ENCODE data around the gene HEBP1.

Gene HEBP1

DNA sequence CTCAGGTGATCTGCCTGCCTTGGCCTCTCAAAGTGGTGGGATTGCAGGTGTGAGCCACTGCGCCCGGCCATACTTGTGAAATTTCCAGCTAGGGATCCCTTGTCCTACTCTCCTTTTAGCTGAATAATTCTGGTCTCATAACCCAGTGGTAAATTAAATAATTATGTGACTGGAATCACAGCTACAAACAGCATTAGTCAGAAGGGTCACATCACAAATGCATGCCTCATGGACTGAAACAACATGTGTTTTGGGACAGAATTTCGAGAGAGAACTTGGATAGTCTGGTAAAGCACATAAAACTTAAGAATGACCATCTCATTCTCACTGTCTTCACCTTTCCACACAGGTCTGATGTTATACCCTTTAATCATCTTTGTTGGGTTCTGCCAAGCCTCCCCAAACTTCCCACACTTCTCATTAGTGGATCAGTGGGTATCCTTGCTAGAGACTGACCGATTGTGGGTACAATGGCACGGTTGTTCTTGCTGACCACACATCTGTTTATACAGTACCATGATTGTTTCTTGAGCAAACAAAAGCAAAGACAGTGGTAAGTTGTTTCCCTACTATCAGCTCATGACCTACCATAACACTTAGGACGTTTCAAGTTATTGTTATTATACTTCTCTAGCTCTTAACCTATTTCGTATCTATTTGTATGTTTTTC lies 53.2 kb downstream of the HEBP1 start:
- DNase-seq, result no peak

DNA sequence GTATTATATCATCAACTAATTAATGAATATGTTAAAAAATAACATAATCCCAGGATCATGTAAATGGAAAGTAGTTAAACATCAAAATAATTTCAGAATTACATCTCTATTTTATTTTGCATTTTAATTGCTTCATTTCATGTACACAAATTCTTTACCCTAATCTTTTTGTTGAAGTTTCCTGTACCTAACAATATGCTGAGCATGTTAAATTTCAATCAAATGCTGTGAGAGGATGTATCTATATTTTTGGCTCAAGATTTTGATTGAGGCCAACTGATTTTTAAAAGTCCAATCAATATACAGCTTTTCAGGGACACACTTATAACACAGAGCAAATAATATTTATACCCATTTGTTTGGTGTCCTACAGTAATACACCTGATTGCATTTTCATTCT lies 54.5 kb downstream of the HEBP1 start:
- no peak for DNase-seq

DNA sequence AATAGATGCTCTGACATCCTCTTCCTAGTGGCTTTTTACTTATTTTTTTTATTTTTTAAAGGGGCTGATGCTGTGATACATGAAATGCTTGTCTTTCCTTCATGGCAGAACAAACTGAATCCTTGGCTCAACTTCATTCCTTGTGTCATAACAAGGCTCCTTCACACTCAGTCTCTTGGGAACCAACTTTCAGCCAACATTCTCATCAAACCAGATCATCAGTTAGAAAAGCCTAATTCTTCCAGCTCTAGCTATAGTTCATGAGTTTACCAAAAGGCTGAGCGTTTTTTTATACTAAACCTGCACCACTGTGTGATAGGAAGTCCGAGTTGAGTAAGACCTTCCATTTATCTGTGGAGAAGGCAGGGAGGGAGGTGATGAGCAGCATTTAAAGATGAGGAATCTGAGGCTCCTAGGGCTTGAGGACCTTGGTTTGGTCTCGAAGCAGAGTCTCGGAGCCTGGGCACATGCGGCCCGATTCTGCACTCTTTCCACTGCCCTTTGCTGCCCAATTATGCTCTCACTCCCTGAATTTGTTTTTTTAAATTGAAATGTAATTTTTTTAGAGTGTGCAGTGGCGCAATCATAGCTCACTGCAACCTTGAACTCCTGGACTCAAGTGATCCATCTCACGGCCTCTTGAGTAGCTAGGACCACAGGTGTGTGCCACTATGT lies 56.3 kb downstream of the HEBP1 start:
- DNase-seq, result no peak

DNA sequence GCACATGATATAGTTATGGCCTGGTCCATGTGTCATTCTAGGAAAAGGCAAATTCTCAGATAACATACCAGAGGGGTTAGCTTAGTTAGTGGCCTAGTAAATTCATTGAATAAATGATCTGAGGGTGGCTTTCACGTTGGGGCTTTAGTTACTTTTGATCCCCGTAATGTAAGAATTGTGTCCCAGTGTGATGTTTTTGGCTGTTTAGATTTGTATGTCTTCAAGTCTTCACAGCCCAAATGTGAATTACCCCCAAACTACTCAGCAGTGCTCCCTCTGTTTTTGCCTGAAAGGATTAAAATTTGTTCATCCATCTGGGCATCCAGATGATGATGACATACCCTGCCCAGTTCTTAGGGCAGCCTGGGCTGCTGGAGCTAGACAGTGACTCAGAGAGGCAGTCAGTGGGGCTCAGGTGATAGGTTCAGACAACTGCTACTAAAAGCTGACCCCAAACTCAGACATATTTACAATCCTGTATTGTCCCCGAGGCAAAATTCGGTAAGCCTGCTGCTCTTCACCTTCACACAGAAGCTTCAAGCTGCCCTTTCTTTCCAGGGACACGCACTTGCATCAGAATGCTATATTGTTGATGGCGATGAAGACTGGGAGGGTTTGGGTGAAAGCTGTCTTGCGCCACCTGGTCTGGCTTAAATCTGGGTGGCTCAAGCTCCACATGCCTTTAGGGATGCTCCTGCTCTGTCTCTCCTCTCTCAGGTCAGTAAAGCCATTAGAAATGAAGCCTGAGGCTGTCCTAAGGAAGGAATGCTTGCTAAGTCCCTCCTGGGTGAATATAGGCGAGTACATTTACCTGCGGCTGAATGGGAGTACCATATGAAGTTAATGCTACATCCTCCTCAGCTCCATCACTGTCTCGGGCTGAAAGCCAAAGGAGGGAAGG lies 58.4 kb downstream of the HEBP1 start:
- DNase-seq, result no peak

DNA sequence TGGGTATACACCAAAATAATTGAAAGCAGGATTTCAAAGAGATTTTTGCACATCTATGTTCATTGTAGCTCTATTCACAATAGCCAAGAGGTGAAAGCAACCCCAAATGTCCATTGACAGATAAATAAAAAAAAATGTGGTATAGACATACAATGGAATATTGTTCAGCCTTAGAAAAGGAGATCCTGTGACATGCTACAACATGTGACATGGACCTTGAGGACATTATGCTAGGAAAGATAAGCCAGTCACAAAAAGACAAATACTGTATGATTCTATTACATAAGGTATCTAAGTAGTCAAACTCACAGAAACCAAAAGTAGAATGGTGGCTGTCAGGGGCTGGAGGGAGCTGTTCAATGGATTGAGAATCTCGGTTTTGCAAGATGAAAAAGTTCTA lies 60.2 kb downstream of the HEBP1 start:
- DNase-seq, result no peak

DNA sequence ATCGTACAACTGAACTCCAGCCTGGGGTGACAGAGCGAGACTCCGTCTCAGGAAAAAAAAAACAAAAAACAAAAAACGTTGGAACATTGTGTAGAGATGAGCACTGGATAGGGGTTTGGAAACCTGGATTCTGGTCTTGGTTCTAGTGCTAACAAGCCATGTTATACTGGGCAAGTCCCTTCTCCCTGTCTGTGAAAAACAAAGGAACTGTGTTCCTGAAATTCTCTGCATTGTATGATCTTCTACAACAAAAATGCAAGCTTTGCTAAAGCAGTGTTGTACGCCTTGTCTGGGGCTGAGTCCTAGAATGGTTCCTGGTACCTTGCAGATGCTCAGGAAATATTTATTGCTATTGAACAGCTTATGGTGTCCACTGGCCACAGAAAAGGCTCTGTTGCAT lies 61.5 kb downstream of the HEBP1 start:
- DNase-seq, result no peak

DNA sequence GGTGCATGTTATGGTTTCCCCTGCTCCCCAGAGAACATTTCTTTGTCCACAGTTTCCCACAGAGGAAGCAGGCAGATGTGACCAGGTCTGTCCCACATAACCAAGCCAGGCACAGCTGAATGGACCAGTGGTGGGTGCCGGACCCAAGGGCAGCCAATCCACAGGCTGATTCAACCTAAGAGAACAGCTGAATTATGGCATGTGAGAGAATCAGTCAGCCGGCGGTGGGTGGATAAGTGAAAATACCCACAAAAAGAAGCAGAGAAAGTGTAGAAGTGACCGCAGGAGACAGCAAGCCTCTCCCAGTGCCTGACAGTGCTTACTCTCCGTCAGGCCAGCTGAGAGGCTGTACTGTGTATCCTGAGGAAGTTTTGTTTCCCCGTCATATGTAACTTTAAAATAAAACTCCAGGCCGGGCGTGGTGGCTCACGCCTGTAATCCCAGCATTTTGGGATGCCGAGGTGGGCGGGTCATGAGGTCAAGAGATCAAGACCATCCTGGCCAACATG lies 63.0 kb downstream of the HEBP1 start:
- no peak for DNase-seq

DNA sequence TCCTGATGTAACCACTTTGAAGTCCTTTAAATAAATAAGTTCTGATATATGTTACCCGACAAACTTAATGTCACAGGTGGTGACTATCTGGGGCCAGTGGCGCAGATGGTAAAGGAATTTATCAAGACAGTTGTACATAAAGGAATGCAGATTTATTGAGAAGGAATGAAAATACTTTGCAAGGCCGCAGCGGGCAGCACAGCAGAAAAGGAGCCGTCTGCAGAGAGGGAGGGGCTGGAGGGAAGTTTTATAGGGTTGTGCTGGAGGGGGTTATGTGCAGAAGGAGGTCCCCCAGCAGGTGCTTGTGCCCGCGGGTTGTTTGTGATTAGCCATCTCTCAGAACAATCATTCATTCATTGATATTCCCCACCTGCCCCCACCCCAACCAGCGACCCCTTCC lies 65.5 kb downstream of the HEBP1 start:
- DNase-seq, result no peak

DNA sequence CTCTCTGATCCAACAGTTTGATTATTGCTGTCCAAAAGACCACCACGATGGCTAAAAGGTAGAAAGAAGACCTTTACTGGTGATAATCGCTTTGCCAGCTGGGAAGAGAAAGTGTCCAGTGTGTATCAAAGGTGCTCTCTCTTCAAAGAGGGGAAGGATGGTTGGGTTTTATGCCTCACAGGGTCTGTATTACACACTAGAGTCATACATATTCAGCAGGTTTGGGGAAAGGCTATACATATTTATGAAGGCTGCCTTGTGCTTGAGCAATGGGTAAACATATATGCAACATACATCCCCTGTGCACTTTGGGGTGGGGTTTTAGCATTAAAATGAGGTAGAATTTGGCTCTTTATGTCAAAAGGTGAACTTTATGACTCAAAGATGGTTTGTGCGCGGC lies 66.3 kb downstream of the HEBP1 start:
- no peak for DNase-seq

DNA sequence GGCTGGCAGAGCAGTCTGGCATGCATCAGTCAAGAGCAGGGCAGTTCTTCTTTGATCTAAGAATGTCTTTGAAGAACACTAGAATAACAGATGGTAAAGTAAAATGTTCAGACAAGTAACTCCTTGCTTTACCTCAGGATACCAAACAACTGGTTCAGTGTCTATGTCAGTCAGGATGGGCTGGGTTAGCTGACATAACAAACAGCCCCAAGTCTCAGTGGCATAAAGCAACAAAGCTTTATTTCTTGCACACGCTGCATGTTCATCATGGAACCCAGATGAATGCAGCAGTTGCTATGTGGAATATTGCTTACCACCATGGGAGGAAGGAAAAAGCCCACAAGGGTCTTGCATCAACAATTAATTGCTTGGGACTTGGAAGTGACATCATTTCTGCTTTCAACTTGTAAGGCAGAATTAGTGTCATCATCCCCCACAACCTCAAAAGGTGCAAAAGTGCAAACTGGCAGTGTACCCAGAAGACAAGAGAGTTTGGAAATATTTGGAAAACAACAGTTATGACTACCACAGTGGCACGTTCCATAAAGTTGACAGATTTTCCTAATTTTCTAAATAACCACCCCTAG lies 69.3 kb downstream of the HEBP1 start:
- DNase-seq, result no peak

DNA sequence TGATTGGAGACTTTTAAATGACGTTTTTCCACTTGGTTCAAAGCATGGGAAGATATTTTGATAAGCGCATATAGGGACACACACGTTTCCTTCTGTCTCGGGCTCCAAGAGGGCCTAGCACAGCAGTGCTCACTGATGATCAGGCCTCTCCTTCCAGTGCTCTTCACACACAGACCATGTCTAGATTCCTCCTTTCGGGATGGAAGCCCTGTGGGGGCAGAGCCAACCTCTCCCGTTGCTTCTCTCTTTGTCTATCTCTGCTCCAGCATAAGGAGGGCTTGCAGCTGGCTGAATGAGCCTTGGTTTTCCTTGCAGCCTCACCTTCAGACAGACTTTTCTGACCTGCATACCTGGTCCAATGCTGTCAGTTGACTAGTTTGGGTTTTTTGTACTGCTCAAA lies 70.4 kb downstream of the HEBP1 start:
- DNase-seq, result no peak

DNA sequence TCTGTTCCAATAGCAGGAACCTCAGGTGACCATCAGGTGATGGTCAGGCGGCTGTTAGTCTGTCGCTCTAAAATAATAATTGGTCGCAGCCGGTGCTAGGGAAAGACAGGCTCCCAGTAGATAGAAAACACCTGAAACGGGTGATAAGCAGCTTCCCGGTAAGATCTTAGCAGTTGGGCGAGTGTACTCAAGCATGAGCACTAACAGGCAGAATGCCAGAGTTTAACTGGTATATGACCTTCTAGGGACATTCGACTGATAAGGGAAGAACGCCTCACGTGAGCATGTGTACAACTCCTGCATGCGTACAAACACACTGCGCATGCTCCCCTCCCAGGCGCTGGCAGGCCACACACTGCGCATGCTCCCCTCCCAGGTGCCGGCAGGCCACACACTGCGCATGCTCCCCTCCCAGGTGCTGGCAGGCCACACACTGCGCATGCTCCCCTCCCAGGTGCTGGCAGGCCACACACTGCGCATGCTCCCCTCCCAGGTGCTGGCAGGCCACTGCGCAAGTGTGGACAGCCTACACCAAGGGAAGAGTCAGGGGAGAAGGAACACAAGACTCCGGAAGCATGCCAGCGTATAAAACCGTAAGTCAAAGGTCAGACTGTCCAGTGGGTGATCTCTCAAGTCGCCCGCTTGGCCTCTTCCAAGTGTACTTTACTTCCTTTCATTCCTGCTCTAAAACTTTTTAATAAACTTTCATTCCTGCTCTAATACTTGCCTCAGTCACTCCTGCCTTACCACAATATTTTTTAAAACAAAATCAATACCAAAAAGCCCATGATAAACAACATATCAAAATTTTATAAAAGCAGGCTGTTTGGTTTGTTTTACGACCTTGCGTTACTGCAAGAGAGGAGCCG lies 72.6 kb downstream of the HEBP1 start:
- DNase-seq, result peak in 3 of 4 experiments; percentile 5 to 47 (median 24)

DNA sequence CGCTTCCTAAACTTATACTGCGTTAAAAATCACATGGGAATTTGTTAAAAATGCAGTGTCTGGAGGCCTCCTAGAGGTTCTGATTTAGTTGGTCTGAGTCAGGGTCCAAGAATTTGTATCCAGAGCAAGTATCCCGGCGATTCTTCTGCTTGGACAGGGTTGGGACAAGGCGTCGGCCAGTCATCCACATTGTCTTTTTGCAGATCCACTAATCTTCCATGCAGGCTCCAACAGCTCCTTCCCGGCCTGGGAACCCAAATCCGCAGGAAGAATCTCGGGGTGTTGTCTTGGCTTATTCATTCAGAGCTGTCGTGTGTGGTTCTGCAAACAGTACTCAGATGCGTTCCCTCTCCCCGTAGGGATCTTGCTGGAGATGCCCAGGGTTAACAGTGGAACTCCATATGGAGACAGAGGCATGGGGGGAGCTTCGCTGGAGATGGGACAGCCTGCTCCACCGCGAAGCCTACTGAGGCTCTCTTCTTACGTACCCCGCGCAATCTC lies 73.4 kb downstream of the HEBP1 start:
- DNase-seq, result no peak

DNA sequence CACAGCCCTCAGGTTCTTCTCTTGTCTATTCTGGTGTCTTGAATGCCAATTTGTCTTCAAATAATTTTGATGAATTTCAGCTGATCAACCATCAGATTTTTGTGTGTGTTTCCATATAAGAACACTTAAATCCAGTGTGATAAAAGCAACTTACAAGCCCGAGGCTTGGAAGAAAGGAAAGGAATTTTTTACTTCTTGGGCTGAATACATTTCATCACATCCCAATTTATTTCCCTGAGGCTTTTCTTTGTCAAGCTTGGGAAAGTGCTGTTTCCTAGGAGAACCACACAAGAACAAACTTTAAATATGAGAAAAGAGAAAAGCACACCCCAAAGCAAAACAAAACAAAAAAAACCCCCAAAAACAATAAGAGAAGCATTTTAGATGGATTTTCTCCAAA lies 74.7 kb downstream of the HEBP1 start:
- no peak for DNase-seq

Data from activated naive CD4-positive, alpha-beta T cell (primary cell).